ENCODE results near the gene IFNL3.

- TF ChIP-seq CTCF (IDR thresholded peaks at IDR 0.05 in 8 of 11, conservative IDR thresholded peaks at IDR 0.05 in 3 of 11) (no peak), POLR2A (IDR thresholded peaks at IDR 0.05) (no peak), POLR2AphosphoS5 (IDR thresholded peaks at IDR 0.05) (no peak)
Measured at GRCh38 chr19:39248806-39249205, 4.0 kb upstream of the IFNL3 start, which contains the start of gene IFNL4.
